WTC11 (cell line): Measurements from ENCODE around the gene SDF2. TPM values are rescaled to one million over a fixed set of nuclear protein-coding genes. Genes with fewer than 3 reads are reported as not detected.

ENCODE experiments used
- ATAC-seq: fragments of 200-7000 bp; cut with Tn5 transposase; 2 replicates; pipeline ENCODE4 v1.10.0; 2021; ENCODE audit warnings: mild to moderate bottlenecking, moderate library complexity
- CTCF ChIA-PET: fragments of 300-600 bp; sonication (Branson Sonifier 250); formaldehyde crosslinking; loops from one replicate; lab custom pipeline; 2021; ENCODE audit warnings: antibody characterized with exemption; lab: Charles Lee
- POLR2A ChIA-PET: fragments of 350-600 bp; sonication (Branson Sonifier 250); formaldehyde crosslinking; loops from one replicate; lab custom pipeline; 2021; ENCODE audit warnings: antibody characterized with exemption; lab: Charles Lee
- DNase-seq: peaks from one replicate; pipeline ENCODE4 v3.0.0; 2021; ENCODE audit warnings: low spot score
- H3K27ac Mint-ChIP-seq: 2 replicates; pipeline ENCODE4 v1.8.0; 2021; ENCODE audit warnings: mixed read lengths
- H3K27me3 Mint-ChIP-seq: 2 replicates; pipeline ENCODE4 v1.8.0; 2021; ENCODE audit warnings: low read depth, mild to moderate bottlenecking, moderate library complexity, mixed read lengths
- H3K36me3 Mint-ChIP-seq: 2 replicates; pipeline ENCODE4 v1.8.0; 2021; ENCODE audit warnings: mixed read lengths
- H3K4me1 Mint-ChIP-seq: 2 replicates; pipeline ENCODE4 v1.8.0; 2022; ENCODE audit warnings: mixed read lengths
- H3K4me3 Mint-ChIP-seq: 2 replicates; pipeline ENCODE4 v1.8.0; 2021; ENCODE audit warnings: mild to moderate bottlenecking, moderate library complexity, mixed read lengths
- H3K9me3 Mint-ChIP-seq: 2 replicates; pipeline ENCODE4 v1.8.0; 2021; ENCODE audit warnings: mixed read lengths
- EMX1 ChIP-seq: fragments of 250-450 bp; sonication (Bioruptor Pico); IDR thresholded peaks from 2 replicates; pipeline ENCODE4 v1.8.0; 2021; ENCODE audit warnings: mild to moderate bottlenecking
- IRF2 ChIP-seq: sonication (generic); formaldehyde crosslinking; IDR thresholded peaks from 2 replicates; pipeline ENCODE4 v1.8.0; 2022; ENCODE audit warnings: low read depth, missing genetic modification reagents, borderline replicate concordance
- JUN ChIP-seq: sonication (generic); formaldehyde crosslinking; IDR thresholded peaks from 2 replicates; pipeline ENCODE4 v1.8.0; 2023; ENCODE audit warnings: mild to moderate bottlenecking, missing genetic modification reagents
- NFATC4 ChIP-seq: fragments of 250-450 bp; sonication (Bioruptor Pico); IDR thresholded peaks from 2 replicates; pipeline ENCODE4 v1.9.0; 2021; ENCODE audit warnings: mild to moderate bottlenecking
- ZNF263 ChIP-seq: sonication (generic); formaldehyde crosslinking; IDR thresholded peaks from 2 replicates; pipeline ENCODE4 v1.8.1; 2022; ENCODE audit warnings: low read depth, mild to moderate bottlenecking, moderate library complexity, missing genetic modification reagents
- ZNF532 ChIP-seq: fragments of 250-450 bp; sonication (Bioruptor Pico); IDR thresholded peaks from 2 replicates; pipeline ENCODE4 v1.9.0; 2021; ENCODE audit warnings: mild to moderate bottlenecking, borderline replicate concordance
- ZSCAN18 ChIP-seq: fragments of 250-450 bp; sonication (Bioruptor Pico); IDR thresholded peaks from 2 replicates; pipeline ENCODE4 v2.1.2; 2022; ENCODE audit warnings: mild to moderate bottlenecking, moderate library complexity
- total RNA-seq: library from RNA; stranded (reverse); gene quantifications from 3 replicates; pipeline ENCODE4 v1.2.3, GENCODE V29; 2021
- TF ChIP-seq, protein P1 (sequence below): sonication (generic); formaldehyde crosslinking; conservative IDR thresholded peaks from 2 replicates; pipeline ENCODE4 v1.8.1; 2023; ENCODE audit warnings: mild to moderate bottlenecking, low read depth, missing genetic modification reagents, moderate library complexity
- TF ChIP-seq, protein P2 (sequence below): sonication (generic); formaldehyde crosslinking; IDR thresholded peaks from 2 replicates; pipeline ENCODE4 v1.8.1; 2022; ENCODE audit warnings: missing genetic modification reagents, borderline replicate concordance
- TF ChIP-seq, protein P3 (sequence below): sonication (generic); formaldehyde crosslinking; IDR thresholded peaks from 2 replicates; pipeline ENCODE4 v1.8.0; 2022; ENCODE audit warnings: mild to moderate bottlenecking, missing genetic modification reagents
- TF ChIP-seq, protein P4 (sequence below): fragments of 200-600 bp; IDR thresholded peaks from 2 replicates; pipeline ENCODE4 v1.8.0; 2022; ENCODE audit warnings: antibody characterized with exemption

SDF2 gene
- total RNA-seq, 1 experiment from 2014 or later, result 49.4 TPM

DNA sequence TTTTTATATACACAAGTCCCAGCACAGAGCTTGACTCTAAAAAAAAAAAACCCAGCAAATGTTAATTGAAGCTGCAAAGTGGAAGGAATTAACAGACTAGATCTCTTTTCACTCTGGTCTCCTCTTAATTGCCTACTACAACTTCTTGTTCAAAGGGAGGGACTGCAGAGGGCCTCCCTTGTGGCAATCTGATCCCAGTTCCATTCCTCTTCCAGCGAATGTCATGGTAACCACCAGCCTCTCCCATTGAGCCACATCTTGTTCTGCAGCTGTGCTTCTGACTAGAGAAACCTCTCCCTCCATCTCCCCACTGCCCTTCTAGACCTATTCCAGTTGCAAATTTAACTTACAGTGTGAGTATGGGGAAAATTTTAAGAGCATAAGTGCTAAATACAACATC is 6.2 kb upstream of the SDF2 start:
- peaks cover 11% of the 10 kb centered on the region for H3K4me1 Mint-ChIP-seq
- no peak overlapping the region for H3K4me3 Mint-ChIP-seq
- no peak for ATAC-seq
- H3K36me3 Mint-ChIP-seq, result peaks cover 37% of the 10 kb centered on the region
- no peak for TF ChIP-seq IRF2 (CRISPR knock-in tag)
- TF ChIP-seq, protein P1, sequence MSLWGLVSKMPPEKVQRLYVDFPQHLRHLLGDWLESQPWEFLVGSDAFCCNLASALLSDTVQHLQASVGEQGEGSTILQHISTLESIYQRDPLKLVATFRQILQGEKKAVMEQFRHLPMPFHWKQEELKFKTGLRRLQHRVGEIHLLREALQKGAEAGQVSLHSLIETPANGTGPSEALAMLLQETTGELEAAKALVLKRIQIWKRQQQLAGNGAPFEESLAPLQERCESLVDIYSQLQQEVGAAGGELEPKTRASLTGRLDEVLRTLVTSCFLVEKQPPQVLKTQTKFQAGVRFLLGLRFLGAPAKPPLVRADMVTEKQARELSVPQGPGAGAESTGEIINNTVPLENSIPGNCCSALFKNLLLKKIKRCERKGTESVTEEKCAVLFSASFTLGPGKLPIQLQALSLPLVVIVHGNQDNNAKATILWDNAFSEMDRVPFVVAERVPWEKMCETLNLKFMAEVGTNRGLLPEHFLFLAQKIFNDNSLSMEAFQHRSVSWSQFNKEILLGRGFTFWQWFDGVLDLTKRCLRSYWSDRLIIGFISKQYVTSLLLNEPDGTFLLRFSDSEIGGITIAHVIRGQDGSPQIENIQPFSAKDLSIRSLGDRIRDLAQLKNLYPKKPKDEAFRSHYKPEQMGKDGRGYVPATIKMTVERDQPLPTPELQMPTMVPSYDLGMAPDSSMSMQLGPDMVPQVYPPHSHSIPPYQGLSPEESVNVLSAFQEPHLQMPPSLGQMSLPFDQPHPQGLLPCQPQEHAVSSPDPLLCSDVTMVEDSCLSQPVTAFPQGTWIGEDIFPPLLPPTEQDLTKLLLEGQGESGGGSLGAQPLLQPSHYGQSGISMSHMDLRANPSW (CRISPR knock-in tag), result no peak
- no peak for TF ChIP-seq ZNF532 (CRISPR knock-in tag)
- TF ChIP-seq EMX1, result no peak
- TF ChIP-seq JUN (CRISPR knock-in tag), result no peak
- TF ChIP-seq, all 79 proteins: peak for 0
- ChIA-PET POLR2A (no interaction called here), CTCF (interaction anchor here (0.7 to 1.7 kb wide), 3 partner anchors 21 to 24 kb away, joined by 3 to 8 read pairs (median 4); partner anchors contain the start of gene BLTP2)
- Mint-ChIP-seq H3K27ac (no peak overlapping the region), H3K9me3 (no peaks in the 10 kb centered on the region), H3K27me3 (no peaks in the 10 kb centered on the region)
- DNase-seq, result no peak

GRCh38 chr17:28665994-28666393 is 4.3 kb upstream of the SDF2 start:
- Mint-ChIP-seq H3K4me1 (peaks cover 18% of the 10 kb centered on the region), H3K27ac (no peak overlapping the region; the same call in 1 of the 2 replicates)
- CTCF ChIA-PET, result interaction anchor here (1.6 kb wide), 1 partner anchor 21 kb away, joined by 5 read pairs; the partner anchor contains the start of gene BLTP2

More at GRCh38 chr17:28665994-28666393, 4.3 kb upstream of the SDF2 start:
- H3K27me3 Mint-ChIP-seq, result no peaks in the 10 kb centered on the region
- H3K9me3 Mint-ChIP-seq, result 0 out of 2 replicates have a peak, but pooled peaks cover 3% of the 10 kb centered on the region
- DNase-seq (no peak), ATAC-seq (no peak)
- H3K4me3 Mint-ChIP-seq, result no peak overlapping the region
- TF ChIP-seq, protein P2, sequence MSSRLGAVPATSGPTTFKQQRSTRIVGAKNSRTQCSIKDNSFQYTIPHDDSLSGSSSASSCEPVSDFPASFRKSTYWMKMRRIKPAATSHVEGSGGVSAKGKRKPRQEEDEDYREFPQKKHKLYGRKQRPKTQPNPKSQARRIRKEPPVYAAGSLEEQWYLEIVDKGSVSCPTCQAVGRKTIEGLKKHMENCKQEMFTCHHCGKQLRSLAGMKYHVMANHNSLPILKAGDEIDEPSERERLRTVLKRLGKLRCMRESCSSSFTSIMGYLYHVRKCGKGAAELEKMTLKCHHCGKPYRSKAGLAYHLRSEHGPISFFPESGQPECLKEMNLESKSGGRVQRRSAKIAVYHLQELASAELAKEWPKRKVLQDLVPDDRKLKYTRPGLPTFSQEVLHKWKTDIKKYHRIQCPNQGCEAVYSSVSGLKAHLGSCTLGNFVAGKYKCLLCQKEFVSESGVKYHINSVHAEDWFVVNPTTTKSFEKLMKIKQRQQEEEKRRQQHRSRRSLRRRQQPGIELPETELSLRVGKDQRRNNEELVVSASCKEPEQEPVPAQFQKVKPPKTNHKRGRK, result no peak
- TF ChIP-seq NFATC4 (no peak), ZSCAN18 (CRISPR knock-in tag) (no peak), ZNF263 (CRISPR knock-in tag) (no peak), IRF2 (CRISPR knock-in tag) (no peak), ZNF532 (CRISPR knock-in tag) (no peak)
- TF ChIP-seq, protein P3, sequence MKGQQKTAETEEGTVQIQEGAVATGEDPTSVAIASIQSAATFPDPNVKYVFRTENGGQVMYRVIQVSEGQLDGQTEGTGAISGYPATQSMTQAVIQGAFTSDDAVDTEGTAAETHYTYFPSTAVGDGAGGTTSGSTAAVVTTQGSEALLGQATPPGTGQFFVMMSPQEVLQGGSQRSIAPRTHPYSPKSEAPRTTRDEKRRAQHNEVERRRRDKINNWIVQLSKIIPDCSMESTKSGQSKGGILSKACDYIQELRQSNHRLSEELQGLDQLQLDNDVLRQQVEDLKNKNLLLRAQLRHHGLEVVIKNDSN (CRISPR knock-in tag), result no peak
- TF ChIP-seq, protein P4, sequence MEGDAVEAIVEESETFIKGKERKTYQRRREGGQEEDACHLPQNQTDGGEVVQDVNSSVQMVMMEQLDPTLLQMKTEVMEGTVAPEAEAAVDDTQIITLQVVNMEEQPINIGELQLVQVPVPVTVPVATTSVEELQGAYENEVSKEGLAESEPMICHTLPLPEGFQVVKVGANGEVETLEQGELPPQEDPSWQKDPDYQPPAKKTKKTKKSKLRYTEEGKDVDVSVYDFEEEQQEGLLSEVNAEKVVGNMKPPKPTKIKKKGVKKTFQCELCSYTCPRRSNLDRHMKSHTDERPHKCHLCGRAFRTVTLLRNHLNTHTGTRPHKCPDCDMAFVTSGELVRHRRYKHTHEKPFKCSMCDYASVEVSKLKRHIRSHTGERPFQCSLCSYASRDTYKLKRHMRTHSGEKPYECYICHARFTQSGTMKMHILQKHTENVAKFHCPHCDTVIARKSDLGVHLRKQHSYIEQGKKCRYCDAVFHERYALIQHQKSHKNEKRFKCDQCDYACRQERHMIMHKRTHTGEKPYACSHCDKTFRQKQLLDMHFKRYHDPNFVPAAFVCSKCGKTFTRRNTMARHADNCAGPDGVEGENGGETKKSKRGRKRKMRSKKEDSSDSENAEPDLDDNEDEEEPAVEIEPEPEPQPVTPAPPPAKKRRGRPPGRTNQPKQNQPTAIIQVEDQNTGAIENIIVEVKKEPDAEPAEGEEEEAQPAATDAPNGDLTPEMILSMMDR, result no peak
- H3K36me3 Mint-ChIP-seq, result peaks cover 25% of the 10 kb centered on the region
- POLR2A ChIA-PET, result no interaction called here
